ENCODE results near the gene CACNA1E. TPM values are rescaled to one million over a fixed set of nuclear protein-coding genes. Genes with fewer than 3 reads are reported as not detected.

CACNA1E gene
- under 1 TPM in 2 of 4 donors, not detected in 2; 0.47 to 0.83 TPM for total RNA-seq

DNA sequence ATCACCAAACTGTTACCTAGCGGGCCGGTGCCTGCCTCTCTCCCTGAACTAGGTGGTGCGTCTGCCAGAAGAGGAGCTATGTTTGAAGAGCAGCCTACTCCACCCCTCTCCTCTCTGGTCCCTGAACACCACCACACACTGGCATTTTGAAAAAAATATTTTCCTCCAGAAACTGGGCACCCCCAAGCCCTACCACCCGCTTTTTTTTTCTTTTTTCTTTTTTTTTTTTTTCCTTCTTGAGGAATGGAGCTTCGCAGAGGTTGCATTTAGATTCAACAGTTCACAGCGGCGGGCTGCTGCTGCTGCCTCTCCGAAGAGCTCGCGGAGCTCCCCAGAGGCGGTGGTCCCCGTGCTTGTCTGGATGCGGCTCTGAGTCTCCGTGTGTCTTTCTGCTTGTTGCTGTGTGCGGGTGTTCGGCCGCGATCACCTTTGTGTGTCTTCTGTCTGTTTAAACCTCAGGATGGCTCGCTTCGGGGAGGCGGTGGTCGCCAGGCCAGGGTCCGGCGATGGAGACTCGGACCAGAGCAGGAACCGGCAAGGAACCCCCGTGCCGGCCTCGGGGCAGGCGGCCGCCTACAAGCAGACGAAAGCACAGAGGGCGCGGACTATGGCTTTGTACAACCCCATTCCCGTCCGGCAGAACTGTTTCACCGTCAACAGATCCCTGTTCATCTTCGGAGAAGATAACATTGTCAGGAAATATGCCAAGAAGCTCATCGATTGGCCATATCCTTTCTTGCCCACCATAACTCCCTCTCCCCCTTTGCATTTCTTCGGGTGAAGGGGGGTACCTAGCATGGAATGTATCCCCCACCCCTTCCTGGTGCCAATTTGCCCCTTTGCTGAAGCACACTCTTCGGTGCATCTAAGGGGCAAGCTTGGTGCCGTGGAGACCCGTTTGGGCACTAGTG lies at the start of gene CACNA1E:
CACNA1E (plus strand) TSS at position 233 of the 911 bp plus-strand sequence; CDS start at position 461, 228 bp downstream.
- Histone ChIP-seq H3K4me3 (peak within 1 kb of the TSS in 3 of 4 donors; percentile 6 to 46 (median 24)), H3K36me3 (no peaks in the 10 kb centered on the region), H3K27ac (no peak within 1 kb of the TSS), H3K9me3 (no peaks in the 10 kb centered on the region), H3K27me3 (peaks cover 0 to 31% of the 10 kb centered on the region in 2 donors), H3K4me1 (peaks cover 0 to 18% (median 0%) of the 10 kb centered on the region in 4 donors)
- no peak for DNase-seq
- no peak for TF ChIP-seq POLR2A (IDR thresholded peaks at IDR 0.05)
- TF ChIP-seq, protein P1, sequence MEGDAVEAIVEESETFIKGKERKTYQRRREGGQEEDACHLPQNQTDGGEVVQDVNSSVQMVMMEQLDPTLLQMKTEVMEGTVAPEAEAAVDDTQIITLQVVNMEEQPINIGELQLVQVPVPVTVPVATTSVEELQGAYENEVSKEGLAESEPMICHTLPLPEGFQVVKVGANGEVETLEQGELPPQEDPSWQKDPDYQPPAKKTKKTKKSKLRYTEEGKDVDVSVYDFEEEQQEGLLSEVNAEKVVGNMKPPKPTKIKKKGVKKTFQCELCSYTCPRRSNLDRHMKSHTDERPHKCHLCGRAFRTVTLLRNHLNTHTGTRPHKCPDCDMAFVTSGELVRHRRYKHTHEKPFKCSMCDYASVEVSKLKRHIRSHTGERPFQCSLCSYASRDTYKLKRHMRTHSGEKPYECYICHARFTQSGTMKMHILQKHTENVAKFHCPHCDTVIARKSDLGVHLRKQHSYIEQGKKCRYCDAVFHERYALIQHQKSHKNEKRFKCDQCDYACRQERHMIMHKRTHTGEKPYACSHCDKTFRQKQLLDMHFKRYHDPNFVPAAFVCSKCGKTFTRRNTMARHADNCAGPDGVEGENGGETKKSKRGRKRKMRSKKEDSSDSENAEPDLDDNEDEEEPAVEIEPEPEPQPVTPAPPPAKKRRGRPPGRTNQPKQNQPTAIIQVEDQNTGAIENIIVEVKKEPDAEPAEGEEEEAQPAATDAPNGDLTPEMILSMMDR (IDR thresholded peaks at IDR 0.05) = no peak

DNA sequence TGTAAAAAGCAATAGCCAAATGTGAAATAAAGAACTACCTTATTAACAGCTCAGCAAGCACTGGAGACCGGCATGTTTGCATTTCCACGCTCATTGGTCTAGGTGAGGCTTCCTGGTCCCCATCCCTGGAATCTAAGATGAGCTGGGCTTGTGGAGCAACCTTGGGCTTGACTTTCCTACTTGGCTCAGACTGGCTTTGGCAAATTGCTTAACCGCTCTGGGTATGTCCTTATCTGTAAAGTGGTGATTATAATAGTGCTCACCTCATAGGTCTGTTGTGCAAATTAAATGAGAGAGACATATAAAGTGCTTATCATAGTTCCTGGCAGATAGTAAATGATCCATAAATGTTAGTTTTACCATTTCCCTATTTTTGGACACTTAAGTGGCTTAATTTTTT lies 49.4 kb upstream of the CACNA1E start:
- Histone ChIP-seq H3K27ac (no peak overlapping the region), H3K4me3 (no peak overlapping the region), H3K36me3 (no peaks in the 10 kb centered on the region), H3K9me3 (no peaks in the 10 kb centered on the region), H3K27me3 (no peaks in the 10 kb centered on the region), H3K4me1 (no peaks in the 10 kb centered on the region)
- DNase-seq = no peak
- TF ChIP-seq POLR2A (IDR thresholded peaks at IDR 0.05) = no peak
- TF ChIP-seq, protein P1 (IDR thresholded peaks at IDR 0.05) = no peak

DNA sequence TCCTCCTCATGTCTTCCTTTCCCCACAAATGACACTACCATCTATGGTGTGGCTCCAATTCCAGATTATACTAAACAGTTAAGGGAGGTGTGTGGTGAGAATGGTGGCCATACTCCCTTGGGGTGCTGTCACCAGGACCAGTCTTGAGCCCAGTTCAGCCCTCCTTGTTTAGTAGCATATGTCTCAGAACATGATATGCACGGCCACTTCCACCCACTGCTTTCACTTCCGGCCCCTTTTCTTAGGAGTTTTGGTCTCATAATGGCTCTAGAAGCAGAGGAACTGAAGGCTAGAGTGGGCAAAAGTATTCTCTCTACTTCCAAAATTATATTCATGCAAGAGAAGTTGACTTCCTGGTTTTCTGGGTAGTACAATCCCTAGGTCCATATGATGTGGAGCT lies 45.3 kb upstream of the CACNA1E start:
- TF ChIP-seq, protein P1 (IDR thresholded peaks at IDR 0.05) = no peak
- TF ChIP-seq POLR2A (IDR thresholded peaks at IDR 0.05) = no peak
- H3K4me3 ChIP-seq = no peak overlapping the region
- DNase-seq = no peak
- no peaks in the 10 kb centered on the region for H3K36me3 ChIP-seq
- H3K27me3 ChIP-seq = no peaks in the 10 kb centered on the region
- H3K27ac ChIP-seq = no peak overlapping the region
- no peaks in the 10 kb centered on the region for H3K9me3 ChIP-seq
- H3K4me1 ChIP-seq = peaks cover 0 to 5% (median 2%) of the 10 kb centered on the region in 4 donors

DNA sequence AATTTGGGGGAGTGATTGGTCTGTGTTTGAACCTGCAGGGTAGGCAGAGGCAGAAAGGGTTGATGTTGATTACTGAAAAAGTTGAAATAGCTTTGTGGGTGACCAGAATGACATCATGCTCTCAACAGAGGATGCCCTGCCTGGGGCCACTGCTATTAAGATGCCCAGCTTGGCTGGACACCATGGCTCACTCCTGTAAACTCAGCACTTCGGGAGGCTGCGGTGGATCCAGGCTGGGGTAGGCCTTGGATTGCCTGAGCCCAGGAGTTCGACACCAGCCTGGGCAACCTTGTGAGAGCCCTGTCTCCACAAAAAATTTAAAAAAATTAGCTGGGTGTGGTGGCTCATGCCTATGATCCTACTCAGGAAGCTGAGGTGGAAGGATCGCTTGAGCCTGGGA lies 42.8 kb upstream of the CACNA1E start:
- no peaks in the 10 kb centered on the region for H3K36me3 ChIP-seq
- TF ChIP-seq, protein P1 (IDR thresholded peaks at IDR 0.05) = no peak
- TF ChIP-seq POLR2A (IDR thresholded peaks at IDR 0.05) = no peak
- H3K4me1 ChIP-seq = peaks cover 0 to 5% (median 2%) of the 10 kb centered on the region in 4 donors
- no peak overlapping the region for H3K27ac ChIP-seq
- H3K27me3 ChIP-seq = no peaks in the 10 kb centered on the region
- H3K4me3 ChIP-seq = no peak overlapping the region
- DNase-seq = no peak
- no peaks in the 10 kb centered on the region for H3K9me3 ChIP-seq

DNA sequence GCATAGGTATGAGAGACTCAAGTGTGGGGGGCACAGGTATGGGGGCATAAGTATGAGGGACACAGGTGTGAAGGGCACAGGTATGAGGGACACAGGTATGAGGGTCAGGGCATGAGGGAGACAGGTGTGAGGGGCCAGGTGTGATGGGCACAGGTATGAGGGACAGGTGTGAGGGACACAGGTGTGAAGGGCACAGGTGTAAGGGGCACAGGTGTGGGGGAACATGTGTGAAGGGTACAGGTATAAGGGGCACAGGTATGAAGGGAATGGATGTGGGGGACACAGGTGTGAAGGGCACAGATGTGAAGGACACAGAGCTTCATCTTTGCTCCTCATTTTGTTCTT lies 41.2 kb upstream of the CACNA1E start:
- H3K27ac ChIP-seq = no peak overlapping the region
- H3K9me3 ChIP-seq = no peaks in the 10 kb centered on the region
- peaks cover 0 to 5% (median 2%) of the 10 kb centered on the region in 4 donors for H3K4me1 ChIP-seq
- no peaks in the 10 kb centered on the region for H3K27me3 ChIP-seq
- no peak overlapping the region for H3K4me3 ChIP-seq
- no peak for TF ChIP-seq POLR2A (IDR thresholded peaks at IDR 0.05)
- TF ChIP-seq, protein P1 (IDR thresholded peaks at IDR 0.05) = no peak
- no peak for DNase-seq
- H3K36me3 ChIP-seq = no peaks in the 10 kb centered on the region

Measured in Peyer's patch (tissue), 4 donors.